HepG2 (cell line): Measurements from ENCODE around the gene CYBC1. TPM values are rescaled to one million over a fixed set of nuclear protein-coding genes. Genes with fewer than 3 reads are reported as not detected.
A peak's percentile ranks its signal among the peaks of the same experiment; 100 is the strongest.

Source experiments
- ATF5 ChIP-seq: sonication (generic); formaldehyde crosslinking; IDR thresholded peaks from 2 replicates; pipeline ENCODE4 v1.4.0; 2020; ENCODE audit warnings: mild to moderate bottlenecking, low read depth, missing genetic modification reagents
- CBX1 ChIP-seq: IDR thresholded peaks from one replicate; pipeline ENCODE4 v1.6.1; 2016; ENCODE audit warnings: antibody characterized with exemption, low read depth
- MTA1 ChIP-seq: sonication (generic); formaldehyde crosslinking; IDR thresholded peaks from 2 replicates; pipeline ENCODE4 v1.4.0; 2020; ENCODE audit warnings: missing genetic modification reagents, mild to moderate bottlenecking, borderline replicate concordance
- NFYB ChIP-seq: sonication (generic); formaldehyde crosslinking; IDR thresholded peaks from 2 replicates; pipeline ENCODE4 v1.4.0; 2020; ENCODE audit warnings: missing genetic modification reagents
- RNF2 ChIP-seq: fragments of 450-650 bp; conservative IDR thresholded peaks from 2 replicates; pipeline ENCODE4 v1.6.1; 2016; ENCODE audit warnings: low read depth
- SMC3 ChIP-seq: IDR thresholded peaks from 2 replicates; pipeline ENCODE4 v1.6.1; 2011; ENCODE audit warnings: low read length, improper control_type of control experiment
- SPEN ChIP-seq: sonication (generic); formaldehyde crosslinking; IDR thresholded peaks from 2 replicates; pipeline ENCODE4 v1.5.1; 2020; ENCODE audit warnings: low read depth, mild to moderate bottlenecking, missing genetic modification reagents
- TEF ChIP-seq: sonication (generic); formaldehyde crosslinking; IDR thresholded peaks from 2 replicates; pipeline ENCODE4 v1.5.0; 2020; ENCODE audit warnings: missing genetic modification reagents
- TFE3 ChIP-seq: IDR thresholded peaks from 2 replicates; pipeline ENCODE4 v1.6.1; 2016
- XBP1 ChIP-seq: sonication (generic); formaldehyde crosslinking; IDR thresholded peaks from 2 replicates; pipeline ENCODE4 v1.5.0; 2020; ENCODE audit warnings: missing genetic modification reagents
- ZNF264 ChIP-seq: sonication (generic); formaldehyde crosslinking; IDR thresholded peaks from 2 replicates; pipeline ENCODE4 v1.4.0; 2020; ENCODE audit warnings: missing genetic modification reagents
- ZNF44 ChIP-seq: sonication (generic); formaldehyde crosslinking; IDR thresholded peaks from 2 replicates; pipeline ENCODE4 v1.5.1; 2020; ENCODE audit warnings: mild to moderate bottlenecking, missing genetic modification reagents
- polyA plus RNA-seq, 8 experiments: library from polyadenylated mRNA; depleted of rRNA in 3 of 8; stranded (reverse) in 7 of 8; unstranded in 1 of 8; fragments of >200 nt; fragmentation: Illumina TruSeq in 4 of 8; extraction: Trizol in 4 of 8; gene quantifications; 2 replicates each; pipeline versions ENCODE4 v1.2.1 to v1.2.3, GENCODE V29; 2011 to 2016; ENCODE audit warnings: low read depth in 4 of 8, missing spikeins in 1 of 8, mixed read lengths in 1 of 8; ENCODE audit not compliant: insufficient read depth in 1 of 8
- total RNA-seq, 5 experiments: library from RNA; depleted of rRNA; stranded (reverse); fragments of >200 nt; fragmentation: Illumina TruSeq; extraction: Trizol; gene quantifications; 2 replicates each; pipeline ENCODE4 v1.2.3, GENCODE V29; 2016; ENCODE audit warnings: low read depth in 1 of 5

CYBC1 gene
- total and polyA plus RNA-seq, 2 of the 13 experiments (the other 11 are each of a cell fraction or from before 2014, with no cell fraction given) = 43.4 to 44.1 TPM

- peak; percentile 91; the same call in 1 of the 2 replicates for TF ChIP-seq RNF2
- TF ChIP-seq TFE3 (CRISPR knock-in tag) = no peak
- TF ChIP-seq MTA1 (CRISPR knock-in tag) = peak; percentile 14; the same call in 1 of the 2 replicates
- TF ChIP-seq ZNF44 = no peak
- TF ChIP-seq ZNF264 (CRISPR knock-in tag) = no peak
- no peak for TF ChIP-seq ATF5 (CRISPR knock-in tag)
- TF ChIP-seq SMC3 = no peak
- peak; percentile 97 for TF ChIP-seq SPEN (CRISPR knock-in tag)
- no peak for TF ChIP-seq XBP1 (CRISPR knock-in tag)
- TF ChIP-seq TEF (CRISPR knock-in tag) = no peak
- TF ChIP-seq NFYB (CRISPR knock-in tag) = 0 out of 2 replicates have a peak, but pooled peaks have one; percentile 8
- TF ChIP-seq CBX1 = peak; percentile 84
These were observed 32.3 kb downstream of the CYBC1 start, which contains the start of the genes HEXD and OGFOD3 (continued) for GRCh38 chr17:82418001-82418986.
